Mesendoderm (in vitro differentiated cells): ENCODE data around the gene HOXB9.
A peak's percentile ranks its signal among the peaks of the same experiment; 100 is the strongest.

Experiments
- small RNA-seq: library from polyadenylated mRNA; stranded (forward); fragments of <200 nt; extraction: miRNeasy Mini kit (QIAGEN cat#:217004); gene quantifications from one replicate; pipeline ENCODE3, GENCODE V24; 2013; ENCODE audit not compliant: insufficient read depth

Gene HOXB9

Small RNA genes lying within 50 kb of the gene (small RNA-seq; reads per million reads assigned to genes)
- gene MIR196A1 = 2.3 reads per million, percentile 28 among the genes with 10 or more reads in this experiment
